Keratinocyte (primary cell): ENCODE measurements around the gene AADAT. TPM values are rescaled to one million over a fixed set of nuclear protein-coding genes. Genes with fewer than 3 reads are reported as not detected.

Experiments
- DNase-seq: peaks from one replicate; pipeline ENCODE4 v3.0.0-alpha.2; 2011; ENCODE audit warnings: low read depth, missing footprints, low spot score
- FAIRE-seq: peaks from 2 replicates; lab custom pipeline; 2011; peaks lifted over from hg19 to GRCh38; lab: Jason Lieb, UNC
- H2AFZ ChIP-seq: 2 replicates; pipeline ENCODE4 v1.6.0; 2012; ENCODE audit warnings: low read length, control low read depth, inconsistent platforms; ENCODE audit not compliant: control insufficient read depth
- H3K27ac ChIP-seq: 2 replicates; pipeline ENCODE4 v1.5.1; 2011; ENCODE audit warnings: low read length; ENCODE audit not compliant: control insufficient read depth, insufficient read depth
- H3K27me3 ChIP-seq: 3 replicates; pipeline ENCODE4 v1.6.0; 2011; ENCODE audit warnings: low read length; ENCODE audit not compliant: control insufficient read depth, insufficient read depth; ENCODE audit errors: extremely low read depth
- H3K36me3 ChIP-seq, 2 experiments: 2 replicates in 1 of 2; 3 replicates in 1 of 2; pipeline ENCODE4 v1.5.1; 2011; ENCODE audit warnings: low read length in 2 of 2, mild to moderate bottlenecking in 1 of 2; ENCODE audit not compliant: control insufficient read depth in 2 of 2, insufficient read depth in 2 of 2; ENCODE audit errors: extremely low read depth in 1 of 2
- H3K4me1 ChIP-seq: 3 replicates; pipeline ENCODE4 v1.5.1; 2011; ENCODE audit warnings: low read length; ENCODE audit not compliant: control insufficient read depth, insufficient read depth; ENCODE audit errors: extremely low read depth
- H3K4me2 ChIP-seq: 3 replicates; pipeline ENCODE4 v1.6.0; 2011; ENCODE audit warnings: low read depth, low read length; ENCODE audit not compliant: control insufficient read depth, insufficient read depth; ENCODE audit errors: extremely low read depth
- H3K4me3 ChIP-seq, 3 experiments: fragments of 200-600 bp in 1 of 3; sonication (generic) in 1 of 3; 2 replicates in 2 of 3; 3 replicates in 1 of 3; pipeline ENCODE4 v1.5.1; 2011 to 2016; ENCODE audit warnings: low read length in 3 of 3, mild to moderate bottlenecking in 3 of 3, control low read depth in 2 of 3, inconsistent platforms in 1 of 3, low read depth in 1 of 3, mixed read lengths in 1 of 3, mixed run types in 1 of 3, moderate library complexity in 1 of 3; ENCODE audit not compliant: control insufficient read depth in 2 of 3, insufficient read depth in 2 of 3; ENCODE audit errors: extremely low read depth in 1 of 3
- H3K79me2 ChIP-seq: 2 replicates; pipeline ENCODE4 v1.6.0; 2012; ENCODE audit warnings: low read length; ENCODE audit not compliant: control insufficient read depth, insufficient read depth
- H3K9ac ChIP-seq: 3 replicates; pipeline ENCODE4 v1.6.0; 2011; ENCODE audit warnings: low read length; ENCODE audit not compliant: control insufficient read depth, insufficient read depth; ENCODE audit errors: extremely low read depth
- H3K9me1 ChIP-seq: 3 replicates; pipeline ENCODE4 v1.6.0; 2011; ENCODE audit warnings: low read length; ENCODE audit not compliant: control insufficient read depth, insufficient read depth; ENCODE audit errors: extremely low read depth
- H3K9me3 ChIP-seq: 2 replicates; pipeline ENCODE4 v1.5.1; 2012; ENCODE audit warnings: low read depth, low read length; ENCODE audit not compliant: control insufficient read depth
- H4K20me1 ChIP-seq: 3 replicates; pipeline ENCODE4 v1.6.0; 2011; ENCODE audit warnings: low read length; ENCODE audit not compliant: control insufficient read depth, insufficient read depth; ENCODE audit errors: extremely low read depth
- EZH2 ChIP-seq: IDR thresholded peaks from one replicate; pipeline ENCODE4 v1.6.1; 2012; ENCODE audit warnings: inconsistent platforms, mild to moderate bottlenecking, low read length, moderate library complexity
- dilution Hi-C: fragments of 300-500 bp; cut with MboI; formaldehyde crosslinking; loops from one replicate; pipeline ENCODE4 v1.7.0; 2020; ENCODE audit warnings: low sequenced_read_pairs; ENCODE audit not compliant: extremely low pct_ligation_motif_present
- polyA plus RNA-seq, 5 experiments: library from polyadenylated mRNA; depleted of rRNA in 3 of 5; stranded (reverse) in 3 of 5; stranded (forward) in 1 of 5; unstranded in 1 of 5; fragments of >200 nt; gene quantifications; 1 replicate in 1 of 5; 2 replicates in 3 of 5; 3 replicates in 1 of 5; pipeline versions ENCODE4 v1.2.1 to v1.2.3, GENCODE V29; 2011 to 2012; ENCODE audit warnings: missing spikeins in 2 of 5, low read depth in 1 of 5, low replicate concordance in 1 of 5
- TF ChIP-seq, protein P1 (sequence below), 3 experiments: IDR thresholded peaks in 1 of 3; conservative IDR thresholded peaks in 1 of 3; optimal IDR thresholded peaks in 1 of 3; 2 replicates in 2 of 3; 3 replicates in 1 of 3; pipeline versions ENCODE3 to v1.5.1; 2011; ENCODE audit warnings: low read length in 3 of 3, mild to moderate bottlenecking in 3 of 3, moderate library complexity in 2 of 3, control low read depth in 1 of 3, inconsistent platforms in 1 of 3; ENCODE audit not compliant: insufficient read depth in 2 of 3; ENCODE audit errors: extremely low read depth in 1 of 3

AADAT gene
- polyA plus RNA-seq, 1 donor (not counting 4 experiments of a cell fraction or from before 2014, with no cell fraction given) = 5.2 TPM

DNA sequence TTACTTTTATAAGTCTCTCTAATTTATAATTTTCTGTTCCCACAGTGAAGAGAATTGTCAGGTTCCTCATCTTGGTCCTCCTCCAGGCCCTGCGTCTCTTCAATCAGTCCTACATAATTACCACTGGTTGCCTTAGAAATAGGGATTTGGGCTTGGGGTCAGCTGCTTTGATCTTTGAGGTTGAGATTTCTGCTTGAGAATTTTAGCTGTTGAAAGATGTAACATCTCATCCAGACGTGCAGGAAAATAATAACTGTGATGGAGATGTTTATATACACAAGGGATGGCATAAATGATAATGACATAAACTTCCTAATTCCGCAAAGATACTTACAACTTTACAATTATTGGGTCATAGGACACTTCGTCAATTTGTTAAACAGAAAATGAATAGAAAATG, 30.3 kb downstream of the AADAT start:
- H3K9me3 ChIP-seq = no peaks in the 10 kb centered on the region
- TF ChIP-seq EZH2 = no peak
- TF ChIP-seq, protein P1, sequence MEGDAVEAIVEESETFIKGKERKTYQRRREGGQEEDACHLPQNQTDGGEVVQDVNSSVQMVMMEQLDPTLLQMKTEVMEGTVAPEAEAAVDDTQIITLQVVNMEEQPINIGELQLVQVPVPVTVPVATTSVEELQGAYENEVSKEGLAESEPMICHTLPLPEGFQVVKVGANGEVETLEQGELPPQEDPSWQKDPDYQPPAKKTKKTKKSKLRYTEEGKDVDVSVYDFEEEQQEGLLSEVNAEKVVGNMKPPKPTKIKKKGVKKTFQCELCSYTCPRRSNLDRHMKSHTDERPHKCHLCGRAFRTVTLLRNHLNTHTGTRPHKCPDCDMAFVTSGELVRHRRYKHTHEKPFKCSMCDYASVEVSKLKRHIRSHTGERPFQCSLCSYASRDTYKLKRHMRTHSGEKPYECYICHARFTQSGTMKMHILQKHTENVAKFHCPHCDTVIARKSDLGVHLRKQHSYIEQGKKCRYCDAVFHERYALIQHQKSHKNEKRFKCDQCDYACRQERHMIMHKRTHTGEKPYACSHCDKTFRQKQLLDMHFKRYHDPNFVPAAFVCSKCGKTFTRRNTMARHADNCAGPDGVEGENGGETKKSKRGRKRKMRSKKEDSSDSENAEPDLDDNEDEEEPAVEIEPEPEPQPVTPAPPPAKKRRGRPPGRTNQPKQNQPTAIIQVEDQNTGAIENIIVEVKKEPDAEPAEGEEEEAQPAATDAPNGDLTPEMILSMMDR (optimal IDR thresholded peaks at IDR 0.05 in 1 of 3, IDR thresholded peaks at IDR 0.05 in 1 of 3, conservative IDR thresholded peaks at IDR 0.05 in 1 of 3; ENCODE audit: extremely low read depth in 1 of 3, insufficient read depth in 2 of 3, low read length in 3 of 3) = no peak
- H3K9ac ChIP-seq = no peak overlapping the region
- H3K9me1 ChIP-seq = no peaks in the 10 kb centered on the region
- H3K27ac ChIP-seq = no peak overlapping the region
- no peaks in the 10 kb centered on the region for H4K20me1 ChIP-seq
- no peaks in the 10 kb centered on the region for H3K36me3 ChIP-seq
- H2AFZ ChIP-seq = no peak overlapping the region
- no peaks in the 10 kb centered on the region for H3K79me2 ChIP-seq
- no peaks in the 10 kb centered on the region for H3K4me1 ChIP-seq
- no peak overlapping the region for H3K4me2 ChIP-seq
- FAIRE-seq = no peak
- no peaks in the 10 kb centered on the region for H3K27me3 ChIP-seq
- no peak for DNase-seq
- no peak overlapping the region for H3K4me3 ChIP-seq
- dilution Hi-C loops = no loop called here

DNA sequence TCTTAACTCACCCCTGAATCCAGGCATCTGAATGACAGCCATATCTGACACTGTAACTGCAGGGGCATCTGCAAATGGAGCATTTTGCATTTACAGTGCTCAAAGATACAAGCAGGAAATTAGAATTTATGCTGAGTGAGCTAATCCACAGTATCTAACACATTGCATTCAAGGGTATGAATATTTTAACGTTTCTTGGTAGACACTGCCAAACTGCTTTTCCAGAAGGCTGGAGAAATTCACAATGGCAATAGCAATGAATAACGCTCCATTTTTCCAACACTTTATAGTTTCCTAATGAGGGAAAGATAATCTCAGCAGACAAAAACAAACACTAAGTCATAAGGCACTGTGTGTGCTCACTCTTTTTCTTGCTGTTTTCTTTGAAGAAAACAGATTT, 30.9 kb downstream of the AADAT start:
- Histone ChIP-seq H3K9ac (no peak overlapping the region), H3K9me3 (no peaks in the 10 kb centered on the region), H2AFZ (no peak overlapping the region), H3K36me3 (no peaks in the 10 kb centered on the region), H3K4me3 (no peak overlapping the region), H3K4me2 (no peak overlapping the region), H3K79me2 (no peaks in the 10 kb centered on the region), H3K9me1 (no peaks in the 10 kb centered on the region), H4K20me1 (no peaks in the 10 kb centered on the region), H3K27ac (no peak overlapping the region), H3K27me3 (no peaks in the 10 kb centered on the region), H3K4me1 (no peaks in the 10 kb centered on the region)
- dilution Hi-C loops = no loop called here
- no peak for DNase-seq
- FAIRE-seq = no peak
- TF ChIP-seq, protein P1 (optimal IDR thresholded peaks at IDR 0.05 in 1 of 3, IDR thresholded peaks at IDR 0.05 in 1 of 3, conservative IDR thresholded peaks at IDR 0.05 in 1 of 3; ENCODE audit: extremely low read depth in 1 of 3, insufficient read depth in 2 of 3, low read length in 3 of 3) = no peak
- TF ChIP-seq EZH2 = no peak
